Activated CD4-positive, alpha-beta T cell treated with anti-CD3 and anti-CD28 coated beads, Interleukin-2, amount 50 U/mL, for 4 hours (primary cell): ENCODE data around the gene INSR.

Experiments used
- DNase-seq, 2 experiments: peaks; one replicate each; pipeline ENCODE4 v3.0.0-alpha.2; 2020

Gene INSR

GRCh38 chr19:7132054-7132453, 162.2 kb downstream of the INSR start:
- DNase-seq = no peak

- no peak for DNase-seq
Measured at GRCh38 chr19:7130043-7130442, 164.2 kb downstream of the INSR start.

- no peak for DNase-seq
Measured at GRCh38 chr19:7126132-7126531, 168.1 kb downstream of the INSR start.

- no peak for DNase-seq
Measured at GRCh38 chr19:7125221-7125620, 169.0 kb downstream of the INSR start.

GRCh38 chr19:7124782-7125181, 169.4 kb downstream of the INSR start:
- DNase-seq = no peak

- DNase-seq = no peak
Measured at GRCh38 chr19:7122701-7123100, 171.5 kb downstream of the INSR start.

- no peak for DNase-seq
Measured at GRCh38 chr19:7120499-7120898, 173.7 kb downstream of the INSR start.

- DNase-seq = no peak
Measured at GRCh38 chr19:7119582-7119981, 174.6 kb downstream of the INSR start.

- DNase-seq = no peak
Measured at GRCh38 chr19:7117248-7117647, 177.0 kb downstream of the INSR start.

GRCh38 chr19:7115721-7116120, 178.5 kb downstream of the INSR start:
- no peak for DNase-seq

GRCh38 chr19:7113233-7113632, 181.0 kb downstream of the INSR start:
- DNase-seq = no peak

GRCh38 chr19:7112675-7113074, 181.5 kb downstream of the INSR start:
- DNase-seq = no peak

GRCh38 chr19:7109678-7110289, 184.4 kb downstream of the INSR start:
- DNase-seq = no peak

- DNase-seq = no peak
Measured at GRCh38 chr19:7106711-7107657, 187.2 kb downstream of the INSR start.

- DNase-seq = no peak
Measured at GRCh38 chr19:7104747-7105447, 189.3 kb downstream of the INSR start.

GRCh38 chr19:7101498-7102253, 192.5 kb downstream of the INSR start:
- no peak for DNase-seq

- peak; percentile 57 to 59 for DNase-seq
Measured at GRCh38 chr19:7099597-7099921, 194.7 kb downstream of the INSR start.

- DNase-seq = peak; percentile 81 to 82
Measured at GRCh38 chr19:7098701-7099596, 195.3 kb downstream of the INSR start.

- no peak for DNase-seq
Measured at GRCh38 chr19:7098096-7098495, 196.1 kb downstream of the INSR start.

GRCh38 chr19:7088999-7089398, 205.2 kb downstream of the INSR start:
- DNase-seq = no peak

- DNase-seq = no peak
Measured at GRCh38 chr19:7083076-7083956, 210.9 kb downstream of the INSR start.
